GM18520 (cell line): ENCODE results near the gene DIAPH3.
A peak's percentile ranks its signal among the peaks of the same experiment; 100 is the strongest.

Experiments
- ATAC-seq: cut with Tn5 transposase; IDR thresholded peaks from one replicate; pipeline ENCODE4 v1.9.1; 2021; ENCODE audit not compliant: unreplicated experiment

Gene DIAPH3

DNA sequence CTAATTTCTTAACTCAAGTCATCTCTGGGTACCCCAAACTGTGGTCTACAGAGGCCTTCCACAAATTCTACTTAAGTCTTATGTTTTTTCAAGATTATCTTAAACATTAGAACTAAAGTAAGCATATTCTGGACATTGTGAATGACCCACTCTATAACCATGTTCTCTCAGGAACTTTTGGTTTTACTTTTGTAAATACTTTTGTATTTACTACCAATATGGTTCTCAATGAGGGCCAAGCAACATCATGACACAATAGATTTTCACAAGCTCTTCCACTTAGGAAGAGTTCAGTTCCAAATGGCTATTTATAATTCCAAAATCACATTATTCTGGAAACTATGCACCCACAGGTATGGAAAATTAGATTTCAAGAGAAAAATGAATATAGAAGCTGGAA is 10.8 kb downstream of the DIAPH3 start:
- no peak for ATAC-seq

DNA sequence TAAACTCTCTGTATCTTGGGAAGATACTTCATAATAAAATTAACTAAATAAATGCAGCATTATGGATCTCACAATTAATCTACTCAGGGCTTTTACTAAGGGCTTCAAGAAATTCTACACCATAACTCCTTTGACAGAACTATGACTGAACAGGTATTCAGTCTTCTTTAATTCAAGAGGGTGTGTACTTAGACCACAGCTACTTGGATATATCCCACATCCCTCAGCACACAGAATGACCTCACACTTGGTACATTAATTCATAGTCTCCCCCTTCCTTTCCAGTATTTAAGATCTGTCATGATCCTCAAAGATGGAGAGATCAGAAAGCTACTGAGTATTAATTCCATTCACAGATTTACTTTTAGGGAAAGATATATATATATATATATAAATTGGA is 11.6 kb downstream of the DIAPH3 start:
- ATAC-seq: no peak

DNA sequence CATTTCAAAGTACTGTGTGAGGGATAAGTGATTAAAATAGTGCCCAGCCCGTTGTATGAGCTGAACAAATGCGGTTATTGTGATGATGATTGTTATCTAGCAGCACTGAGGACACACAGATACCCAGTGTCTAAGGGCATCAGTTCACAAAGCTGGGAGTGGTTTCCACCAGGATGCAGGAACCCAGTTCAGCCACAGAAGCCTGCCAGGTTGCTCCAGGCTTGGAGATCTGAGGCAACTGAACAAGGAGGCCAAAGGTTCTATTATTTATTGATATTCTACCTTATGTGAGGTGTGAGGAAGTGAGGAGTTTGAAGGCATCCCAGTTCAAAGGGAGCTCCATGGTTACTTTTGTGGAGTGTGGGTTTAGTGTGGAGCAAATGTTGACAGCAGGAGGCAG is 13.2 kb downstream of the DIAPH3 start:
- ATAC-seq: no peak

DNA sequence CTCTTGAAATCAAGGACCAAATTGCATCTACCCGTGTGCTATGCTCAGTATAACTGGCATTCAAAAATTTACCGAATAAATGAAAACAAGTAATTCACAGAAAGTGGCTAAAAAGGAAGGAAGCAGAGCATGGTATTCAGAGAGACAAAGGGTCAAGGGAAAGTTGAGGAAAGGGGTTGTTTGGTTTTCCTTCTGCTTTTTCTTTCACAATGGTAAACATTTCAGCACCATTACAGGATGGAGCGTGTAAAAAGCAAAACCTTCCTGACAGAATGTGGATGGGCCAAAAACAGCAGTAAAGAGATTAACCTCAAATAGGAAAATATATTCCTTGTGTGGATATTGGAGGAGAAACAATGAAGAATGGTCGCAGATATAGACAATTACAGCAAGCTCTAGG is 14.8 kb downstream of the DIAPH3 start:
- ATAC-seq: no peak

DNA sequence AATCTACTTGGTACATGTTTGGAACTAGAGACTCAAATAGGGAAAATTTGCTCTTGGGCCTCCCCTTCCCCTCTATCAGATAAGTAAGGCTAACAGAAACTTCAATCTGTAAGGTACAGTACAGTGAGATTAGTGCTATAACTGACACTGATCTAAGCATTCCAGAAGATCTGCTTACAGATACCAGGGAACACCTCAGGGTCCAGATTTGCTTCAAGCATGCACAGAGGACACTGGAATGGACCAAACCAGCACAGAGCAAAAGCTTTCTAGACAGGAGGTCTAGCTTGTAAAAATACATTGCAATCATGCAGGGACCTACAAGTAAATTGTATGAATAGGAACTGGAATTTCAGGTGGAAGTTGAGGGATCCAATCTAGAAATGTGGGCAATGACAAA is 16.4 kb downstream of the DIAPH3 start:
- no peak for ATAC-seq

DNA sequence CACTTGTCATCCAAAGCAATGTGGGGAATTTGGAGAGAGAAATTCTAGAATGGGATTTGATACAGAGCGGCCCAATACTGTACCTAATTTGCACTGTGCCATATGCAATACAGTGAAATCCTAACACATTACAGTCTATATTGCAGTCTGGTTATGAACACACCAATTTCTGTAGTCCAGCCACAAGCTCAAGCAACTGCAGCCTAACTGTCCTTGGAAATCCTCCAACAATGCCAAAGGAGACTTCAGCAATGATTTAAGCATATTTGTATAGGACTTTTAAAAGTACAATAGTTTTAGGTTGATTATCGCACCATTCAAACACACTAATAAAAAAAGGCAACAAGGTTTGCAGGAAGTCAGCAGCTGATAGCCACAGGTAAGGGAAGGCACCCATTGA is 17.3 kb downstream of the DIAPH3 start:
- no peak for ATAC-seq

DNA sequence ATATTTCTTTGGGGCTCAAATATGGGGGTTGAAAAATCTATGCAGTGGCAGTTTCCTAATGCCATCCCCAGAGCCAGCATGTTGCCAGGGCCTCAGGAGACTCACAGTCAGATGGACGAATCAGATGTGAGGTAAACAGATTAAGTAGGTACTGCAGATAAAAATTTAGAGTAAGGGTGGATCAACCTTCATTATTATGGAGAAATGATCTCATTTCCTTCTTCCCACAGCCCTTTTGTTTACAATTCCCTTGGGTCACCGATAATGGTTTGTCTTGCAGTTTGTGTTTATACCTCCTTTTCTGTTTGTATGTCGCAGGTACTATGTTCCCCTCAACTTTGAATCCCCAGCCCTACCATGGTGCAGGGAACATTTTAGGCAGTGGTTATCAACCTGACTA is 20.0 kb downstream of the DIAPH3 start:
- no peak for ATAC-seq

DNA sequence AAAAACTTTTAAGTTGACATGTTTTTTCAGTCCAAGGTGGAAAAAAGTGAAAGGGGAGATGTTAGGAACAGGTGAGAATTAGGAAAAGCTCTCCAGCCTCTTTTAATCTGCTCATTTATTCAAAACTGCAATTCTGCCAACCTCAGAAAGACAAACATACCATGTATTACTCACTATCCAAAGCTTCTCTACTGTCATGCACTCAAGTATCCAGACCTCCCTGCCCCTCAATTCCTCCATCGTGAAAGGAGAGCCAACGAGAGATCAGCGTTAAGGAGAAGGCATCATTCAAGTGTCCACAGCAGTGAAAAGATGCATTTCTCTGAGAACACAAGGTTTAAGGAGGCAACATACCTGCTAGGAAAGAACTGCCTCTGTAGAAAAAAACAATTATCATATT is 24.5 kb downstream of the DIAPH3 start:
- no peak for ATAC-seq

DNA sequence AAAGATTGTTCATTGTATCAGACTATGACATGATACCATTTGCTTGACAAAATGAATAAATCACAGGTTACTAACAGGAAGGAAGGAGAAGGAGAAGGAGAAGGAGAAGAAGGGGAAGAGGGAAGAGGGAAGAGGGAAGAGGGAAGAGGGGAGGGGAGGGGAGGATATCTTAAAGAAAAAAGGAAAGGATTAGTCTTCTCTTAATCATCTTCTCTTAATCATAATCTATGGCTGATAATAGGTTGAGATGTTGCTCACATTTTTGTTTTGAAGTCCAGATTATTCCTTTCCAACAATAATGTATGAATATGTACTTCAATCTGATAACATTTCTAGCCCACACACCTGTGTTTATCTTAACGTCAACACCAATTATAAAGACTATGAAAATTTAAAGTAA is 25.1 kb downstream of the DIAPH3 start:
- no peak for ATAC-seq

DNA sequence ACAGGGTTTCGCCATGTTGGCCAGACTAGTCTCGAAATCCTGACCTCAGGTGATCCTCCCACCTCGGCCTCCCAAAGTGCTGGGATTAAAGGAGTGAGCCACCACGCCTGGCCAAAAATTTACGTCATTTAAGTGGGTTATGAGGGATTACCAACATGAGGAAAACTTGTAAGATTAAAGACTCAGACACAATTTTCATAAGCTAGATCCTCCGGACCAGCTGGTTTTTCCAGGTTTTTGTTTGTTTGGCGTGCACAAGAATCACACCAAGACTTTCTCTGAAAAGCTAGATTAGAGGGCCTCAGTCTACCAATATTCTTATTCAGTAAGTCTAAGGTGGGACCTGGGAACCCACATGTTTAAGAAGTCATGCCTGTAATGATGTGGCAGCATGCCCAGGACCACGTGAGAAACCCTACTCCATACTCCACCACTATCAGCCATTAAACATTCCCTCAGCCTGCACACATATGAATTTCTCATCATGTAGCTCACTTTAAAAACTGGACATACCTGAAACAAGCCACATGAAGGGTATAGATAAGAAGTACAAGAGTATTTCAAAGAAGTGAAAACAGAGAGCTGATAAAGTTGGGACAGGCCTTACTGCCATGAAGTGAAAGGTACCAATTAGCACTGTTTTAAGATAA is 25.7 kb downstream of the DIAPH3 start:
- no peak for ATAC-seq

DNA sequence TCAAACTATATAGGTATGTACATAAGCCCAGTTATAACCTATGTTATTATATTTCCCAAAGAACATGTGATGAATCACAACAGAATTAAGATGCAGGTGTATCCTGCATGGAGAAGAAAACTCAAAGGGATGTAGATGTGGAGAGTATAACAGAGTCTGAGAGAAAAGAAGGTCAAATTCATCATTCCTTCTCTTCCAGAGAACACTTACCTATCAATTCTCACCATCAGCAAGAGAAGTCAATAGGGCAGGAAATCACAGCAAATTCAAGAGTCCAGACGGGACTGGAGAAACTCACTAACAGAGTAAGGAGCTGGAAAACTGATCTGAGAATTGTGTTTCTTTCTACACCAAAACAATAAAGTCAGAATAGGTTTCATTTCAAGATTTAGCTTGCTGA is 28.4 kb downstream of the DIAPH3 start:
- ATAC-seq: no peak

DNA sequence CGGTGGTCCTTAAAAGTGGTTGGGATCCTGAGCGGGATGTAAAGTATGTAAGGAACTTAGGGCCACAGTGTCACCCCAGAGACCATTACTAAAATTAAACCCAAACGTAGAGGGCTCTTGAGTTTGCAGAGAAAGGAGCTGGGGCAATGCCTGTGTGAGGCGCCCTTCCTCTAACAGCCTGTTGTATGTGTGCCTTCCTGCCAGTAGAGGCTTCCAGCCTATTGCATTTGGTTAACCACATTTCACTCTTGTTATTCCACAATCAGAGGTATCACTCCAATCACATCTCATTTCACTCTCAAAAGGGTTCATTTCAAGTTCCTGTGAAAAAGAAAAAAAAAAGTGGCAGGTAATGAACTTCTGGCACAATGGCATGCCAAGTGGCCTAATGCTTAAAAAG is 29.4 kb downstream of the DIAPH3 start:
- ATAC-seq: peak; percentile 46

DNA sequence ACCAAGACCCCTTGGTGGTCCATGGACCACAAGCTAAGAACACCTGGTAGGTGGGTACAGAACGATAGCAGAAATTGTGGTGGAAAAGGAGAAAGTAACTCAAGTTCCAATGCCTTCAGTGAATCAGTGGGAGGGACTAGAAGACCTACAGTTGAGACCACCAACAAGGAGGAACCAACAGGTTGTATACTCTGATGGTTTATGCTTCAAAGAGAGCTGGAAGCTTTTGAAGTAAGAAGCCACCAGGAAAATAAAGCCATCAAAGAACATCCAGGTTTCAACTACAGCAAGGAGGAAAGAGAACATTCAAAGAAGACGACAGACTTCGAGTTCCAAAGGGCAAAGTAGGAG is 42.4 kb downstream of the DIAPH3 start:
- no peak for ATAC-seq

DNA sequence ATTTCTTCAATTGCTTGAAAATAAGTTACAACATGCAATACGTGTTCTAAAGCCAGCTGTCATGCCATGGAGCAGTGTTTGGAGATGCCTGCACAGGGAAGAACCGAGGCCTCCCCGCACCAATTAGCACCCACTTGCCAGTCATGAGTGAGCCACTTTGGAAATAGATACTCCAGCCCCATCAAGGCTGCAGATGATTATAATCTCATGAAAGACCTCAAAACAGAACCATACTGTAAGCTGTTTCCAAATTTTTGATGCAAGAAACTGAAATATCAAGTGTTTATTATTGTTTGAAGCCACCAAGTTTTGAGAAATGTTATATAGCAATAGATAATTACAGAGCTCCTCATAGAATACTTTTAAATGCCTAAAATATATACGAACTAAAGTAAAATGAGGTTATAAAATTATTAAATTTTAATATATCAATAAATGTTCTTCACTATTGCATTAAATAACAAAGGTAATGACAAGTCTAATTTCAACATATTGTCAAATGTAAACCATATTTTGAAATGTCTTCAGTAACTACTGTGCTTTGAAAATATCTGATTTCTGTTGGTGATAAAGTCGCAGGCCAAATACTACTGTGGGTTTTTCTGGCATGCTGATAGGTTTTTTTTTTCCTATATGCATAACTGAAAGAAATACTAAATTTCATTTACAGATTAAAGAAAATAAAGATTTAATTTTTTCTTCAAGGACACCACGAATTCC is 43.0 kb downstream of the DIAPH3 start:
- no peak for ATAC-seq

DNA sequence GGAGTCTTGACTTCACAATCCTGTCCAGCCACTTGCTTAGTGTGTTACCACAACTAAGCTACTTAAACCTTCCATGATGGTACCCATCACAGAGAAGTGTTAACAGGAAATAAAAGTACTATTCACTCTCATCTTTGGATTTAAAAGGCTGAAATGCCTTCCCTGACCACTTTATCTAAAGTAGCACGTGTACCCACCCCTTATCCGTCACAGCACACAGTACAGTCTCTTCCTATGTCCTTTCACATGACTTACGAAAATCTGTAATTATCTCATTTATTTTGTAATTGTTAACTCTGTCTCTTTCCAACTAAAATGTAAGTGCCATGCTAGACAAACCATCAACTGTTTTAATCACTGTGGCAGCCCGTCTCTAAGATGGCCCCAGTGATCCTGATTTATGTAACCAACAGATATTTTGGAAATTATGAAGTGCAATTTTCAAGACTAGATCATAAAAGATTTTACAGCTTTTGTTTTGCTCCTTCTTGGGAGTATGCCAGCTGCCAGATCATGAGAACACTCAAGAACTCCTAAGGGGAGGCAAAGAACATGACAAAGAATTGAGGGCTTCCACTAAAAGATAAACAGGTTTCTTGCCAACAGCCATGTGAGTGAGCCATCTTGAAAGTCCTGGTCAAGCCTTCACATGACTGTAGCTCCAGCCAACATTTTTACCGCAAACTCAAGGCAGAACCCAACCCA is 44.9 kb downstream of the DIAPH3 start:
- ATAC-seq: no peak

DNA sequence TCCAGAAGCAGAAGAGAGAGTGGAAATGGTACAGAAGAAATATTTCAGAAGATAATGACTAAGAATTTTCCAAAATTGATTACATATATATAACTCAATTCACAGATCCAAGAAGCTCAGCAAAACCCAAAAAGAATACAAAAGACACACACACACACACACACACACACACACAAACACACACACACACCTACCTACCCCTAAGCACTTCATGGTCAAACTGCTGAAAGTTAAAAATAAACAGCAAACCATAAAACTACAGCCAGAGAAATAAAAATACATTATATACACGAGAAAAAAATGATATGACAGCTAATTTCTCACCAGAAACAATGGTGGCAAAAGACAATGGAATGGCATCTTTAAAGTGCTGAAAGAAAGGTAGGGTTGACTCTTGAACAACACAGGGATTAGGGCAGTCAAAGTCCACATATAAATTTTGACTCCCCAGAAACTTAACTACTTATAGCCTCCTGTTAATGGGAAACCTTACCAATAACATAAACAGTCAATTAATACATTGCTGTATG is 49.2 kb downstream of the DIAPH3 start:
- no peak for ATAC-seq

DNA sequence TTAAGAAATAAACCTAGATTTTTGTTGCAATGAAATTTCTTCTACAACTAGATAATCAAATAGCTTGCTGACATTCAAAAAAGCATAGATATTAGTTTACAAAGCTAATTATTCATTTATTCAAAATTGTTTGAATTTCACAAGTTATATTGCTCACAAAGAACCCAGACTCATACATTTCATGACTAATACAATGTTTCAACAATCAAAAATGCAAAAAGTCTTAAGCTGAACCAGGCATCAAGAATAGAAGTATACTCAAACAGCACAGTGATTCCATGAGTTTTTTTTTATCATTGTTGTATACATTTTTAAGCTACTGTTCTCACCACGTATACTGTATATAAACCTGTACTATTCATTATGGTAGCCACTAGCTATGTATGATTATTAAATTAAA is 51.0 kb downstream of the DIAPH3 start:
- no peak for ATAC-seq

DNA sequence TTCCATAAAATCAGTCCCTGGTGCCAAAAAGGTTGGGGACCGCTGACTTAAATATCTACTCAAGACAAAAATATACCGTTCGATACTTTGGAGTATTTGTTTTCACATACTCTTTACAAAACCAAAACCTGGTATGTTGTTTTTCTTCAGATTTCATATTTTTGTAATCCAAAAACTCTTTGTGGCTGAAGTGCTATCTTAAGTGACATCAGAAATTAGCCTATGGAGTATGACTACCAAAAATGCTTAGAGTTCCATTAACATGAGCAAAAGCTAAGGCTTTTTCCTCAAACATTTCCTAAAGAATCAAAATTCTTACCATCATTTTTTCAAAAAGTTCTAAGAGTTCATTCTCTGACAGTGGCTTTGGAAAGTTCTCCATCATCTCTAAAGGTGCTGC is 52.0 kb downstream of the DIAPH3 start:
- ATAC-seq: no peak

DNA sequence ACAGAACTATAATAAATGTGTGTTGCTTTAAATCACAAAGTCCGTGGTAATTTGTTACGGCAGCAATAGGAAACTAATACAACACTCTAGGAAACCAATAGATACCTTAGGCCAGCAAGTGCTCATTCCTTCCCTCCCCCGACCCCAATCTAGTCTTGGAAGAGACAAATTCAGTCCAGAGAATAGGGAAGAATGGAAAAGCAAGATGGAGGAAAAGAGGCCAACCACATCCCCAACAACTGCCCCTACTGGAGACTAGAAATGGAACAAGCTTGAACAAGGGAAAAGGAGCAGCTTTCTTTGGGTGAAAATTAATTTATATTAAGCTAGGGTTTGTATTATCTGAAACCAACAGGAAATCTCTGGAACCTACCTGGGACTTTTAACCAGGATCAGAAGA is 54.4 kb downstream of the DIAPH3 start:
- no peak for ATAC-seq

DNA sequence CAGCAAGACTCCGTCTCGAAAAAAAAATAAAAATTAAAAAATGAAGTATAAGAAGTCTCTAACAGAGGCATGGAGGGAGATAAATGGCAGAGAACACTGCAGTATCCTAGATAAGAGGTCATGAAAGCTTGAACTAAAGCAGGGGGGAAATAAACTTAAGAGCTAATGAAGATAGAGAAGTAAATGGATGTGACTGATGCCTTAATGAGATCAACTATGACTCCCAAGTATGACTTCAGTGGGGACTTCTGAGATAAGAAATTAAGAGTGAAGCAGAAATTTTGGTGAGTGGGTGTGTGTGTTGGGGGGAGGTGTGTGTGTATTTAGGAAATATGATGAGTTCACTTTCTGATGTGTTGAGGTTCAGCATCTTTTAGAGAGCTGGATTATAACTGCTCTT is 55.1 kb downstream of the DIAPH3 start:
- ATAC-seq: no peak

DNA sequence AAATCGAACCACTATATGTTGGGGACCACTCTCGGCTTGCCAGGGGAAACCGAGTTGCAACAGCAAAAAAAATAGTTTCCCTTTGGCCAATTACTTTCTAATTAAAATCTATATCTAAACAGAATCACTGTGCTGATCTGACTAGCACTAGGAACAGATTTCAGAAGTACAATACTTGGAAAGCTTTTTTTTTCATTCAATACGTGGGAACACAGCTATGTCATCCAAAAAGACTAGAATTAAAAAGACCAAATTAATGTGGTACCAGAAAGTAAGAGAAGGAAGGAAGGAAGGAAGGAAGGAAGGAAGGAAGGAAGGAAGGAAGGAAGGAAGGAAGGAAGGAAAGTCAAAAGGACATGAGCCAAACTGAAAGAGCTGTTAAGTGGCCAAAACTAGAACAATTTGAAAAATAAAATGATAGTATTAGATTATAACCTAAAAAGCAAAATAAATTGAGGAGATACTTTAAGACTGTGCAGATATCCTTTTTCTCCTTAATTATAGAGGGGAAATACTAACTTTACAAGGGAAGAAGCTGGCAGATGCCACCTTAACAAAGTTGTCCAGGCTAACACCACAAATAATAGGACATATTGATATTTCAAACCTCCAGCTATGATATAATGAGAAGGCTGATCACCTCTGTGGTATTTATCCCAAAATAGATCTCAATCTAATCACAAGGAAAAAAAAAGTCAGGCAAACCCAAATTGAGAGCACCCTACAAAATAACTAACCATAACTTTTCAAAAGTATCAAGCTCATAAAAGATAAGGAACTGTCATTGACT is 63.9 kb downstream of the DIAPH3 start:
- ATAC-seq: no peak
